HUES64 (cell line): Measurements from ENCODE around the gene IRX4. TPM values are rescaled to one million over a fixed set of nuclear protein-coding genes. Genes with fewer than 3 reads are reported as not detected.

Source experiments
- H3K27ac ChIP-seq: 2 replicates; pipeline ENCODE4 v1.7.0; 2013; ENCODE audit warnings: low read depth, low read length, inconsistent platforms
- H3K27me3 ChIP-seq: 2 replicates; pipeline ENCODE4 v1.6.1; 2013; ENCODE audit warnings: mild to moderate bottlenecking, low read length; ENCODE audit not compliant: insufficient read depth
- H3K36me3 ChIP-seq: 2 replicates; pipeline ENCODE4 v1.6.1; 2013; ENCODE audit warnings: mild to moderate bottlenecking, low read length; ENCODE audit not compliant: insufficient read depth
- H3K4me1 ChIP-seq: 2 replicates; pipeline ENCODE4 v1.6.1; 2013; ENCODE audit warnings: mild to moderate bottlenecking, low read length, moderate library complexity; ENCODE audit not compliant: insufficient read depth
- H3K4me3 ChIP-seq: 2 replicates; pipeline ENCODE4 v1.5.1; 2013; ENCODE audit warnings: mild to moderate bottlenecking, low read length, moderate library complexity
- H3K9ac ChIP-seq: 2 replicates; pipeline ENCODE4 v1.6.1; 2013; ENCODE audit warnings: mild to moderate bottlenecking, low read depth, low read length
- H3K9me3 ChIP-seq: 2 replicates; pipeline ENCODE4 v1.6.1; 2013; ENCODE audit warnings: low read depth, low read length; ENCODE audit not compliant: insufficient read depth
- WGBS: fragments of 150-250, 120-280 bp; methylation state at CpG from one replicate; pipeline ENCODE4 v1.1.7; 2013; ENCODE audit warnings: missing lambda C conversion rate; 5-methylcytosine and 5-hydroxymethylcytosine counted together
- polyA plus RNA-seq, 2 experiments: library from polyadenylated mRNA; stranded (reverse); fragments of 50-300 nt; gene quantifications; one replicate each; pipeline ENCODE4 v1.2.3, GENCODE V29; 2013

The IRX4 gene
- 0.75 TPM for polyA plus RNA-seq (2013, experiment 1 of 2)
- 0.32 TPM for polyA plus RNA-seq (2013, experiment 2 of 2)

- H3K36me3 ChIP-seq: no peaks in the 10 kb centered on the region
- H3K4me1 ChIP-seq: peaks cover 11% of the 10 kb centered on the region; the same call in 1 of the 2 replicates
- H3K4me3 ChIP-seq: peak within 1 kb of the TSS; percentile 52
- under 1% methylated on average over 79 of the region's 83 CpGs for WGBS
- H3K27me3 ChIP-seq: peaks cover 100% of the 10 kb centered on the region
- H3K27ac ChIP-seq: no peak within 1 kb of the TSS
- no peaks in the 10 kb centered on the region for H3K9me3 ChIP-seq
- peak within 1 kb of the TSS; percentile 7; the same call in 1 of the 2 replicates for H3K9ac ChIP-seq
Measured at GRCh38 chr5:1882337-1883119, at the start of gene IRX4. Gene IRX4 (minus strand): TSS chr5:1882925. CDS start chr5:1882647, 278 bp downstream.

- Histone ChIP-seq H3K9ac (peak overlapping the region; percentile 55), H3K27me3 (peaks cover 36% of the 10 kb centered on the region), H3K36me3 (no peaks in the 10 kb centered on the region), H3K4me3 (peak overlapping the region; percentile 62), H3K27ac (no peak overlapping the region), H3K4me1 (peaks cover 5% of the 10 kb centered on the region), H3K9me3 (no peaks in the 10 kb centered on the region)
- WGBS: 11% methylated on average over 27 of the region's 27 CpGs
Measured at GRCh38 chr5:1931604-1932231, 49.0 kb upstream of the IRX4 start.

- WGBS: under 1% methylated on average over 66 of the region's 66 CpGs
- Histone ChIP-seq H3K27me3 (peaks cover 36% of the 10 kb centered on the region), H3K36me3 (no peaks in the 10 kb centered on the region), H3K4me1 (peaks cover 5% of the 10 kb centered on the region), H3K9ac (peak overlapping the region; percentile 55), H3K27ac (no peak overlapping the region), H3K9me3 (no peaks in the 10 kb centered on the region), H3K4me3 (peak overlapping the region; percentile 62)
Measured at GRCh38 chr5:1930880-1931603, 48.3 kb upstream of the IRX4 start.

GRCh38 chr5:1930501-1930879 is 47.8 kb upstream of the IRX4 start:
- peaks cover 5% of the 10 kb centered on the region for H3K4me1 ChIP-seq
- H3K9ac ChIP-seq: no peak overlapping the region
- H3K4me3 ChIP-seq: peak overlapping the region; percentile 62
- 13% methylated on average over 27 of the region's 27 CpGs for WGBS
- H3K27me3 ChIP-seq: peaks cover 36% of the 10 kb centered on the region
- H3K27ac ChIP-seq: no peak overlapping the region
- H3K36me3 ChIP-seq: no peaks in the 10 kb centered on the region
- H3K9me3 ChIP-seq: no peaks in the 10 kb centered on the region

- Histone ChIP-seq H3K27ac (no peak overlapping the region), H3K27me3 (peaks cover 36% of the 10 kb centered on the region), H3K36me3 (no peaks in the 10 kb centered on the region), H3K9me3 (no peaks in the 10 kb centered on the region), H3K9ac (no peak overlapping the region), H3K4me1 (peaks cover 5% of the 10 kb centered on the region), H3K4me3 (no peak overlapping the region)
- 92% methylated on average over 9 of the region's 9 CpGs for WGBS
Measured at GRCh38 chr5:1929108-1929991, 46.6 kb upstream of the IRX4 start.

- H3K36me3 ChIP-seq: no peaks in the 10 kb centered on the region
- H3K4me1 ChIP-seq: peaks cover under 1% of the 10 kb centered on the region
- H3K4me3 ChIP-seq: no peak overlapping the region
- no peaks in the 10 kb centered on the region for H3K9me3 ChIP-seq
- WGBS: 90% methylated on average over 29 of the region's 30 CpGs
- peaks cover 18% of the 10 kb centered on the region for H3K27me3 ChIP-seq
- H3K9ac ChIP-seq: no peak overlapping the region
- no peak overlapping the region for H3K27ac ChIP-seq
Measured at GRCh38 chr5:1926471-1927341, 44.0 kb upstream of the IRX4 start.

- Histone ChIP-seq H3K27me3 (peaks cover 12% of the 10 kb centered on the region), H3K4me3 (no peak overlapping the region), H3K27ac (no peak overlapping the region), H3K36me3 (no peaks in the 10 kb centered on the region), H3K9ac (no peak overlapping the region), H3K4me1 (no peaks in the 10 kb centered on the region), H3K9me3 (no peaks in the 10 kb centered on the region)
- 98% methylated on average over 2 of the region's 5 CpGs for WGBS
Measured at GRCh38 chr5:1926071-1926440, 43.3 kb upstream of the IRX4 start.

- H3K4me3 ChIP-seq: no peak overlapping the region
- no peaks in the 10 kb centered on the region for H3K4me1 ChIP-seq
- H3K27me3 ChIP-seq: peaks cover 5% of the 10 kb centered on the region
- WGBS: 87% methylated on average over 25 of the region's 25 CpGs
- no peak overlapping the region for H3K9ac ChIP-seq
- no peaks in the 10 kb centered on the region for H3K36me3 ChIP-seq
- no peak overlapping the region for H3K27ac ChIP-seq
- H3K9me3 ChIP-seq: no peaks in the 10 kb centered on the region
Measured at GRCh38 chr5:1925111-1926070, 42.7 kb upstream of the IRX4 start.

GRCh38 chr5:1923766-1924165 is 41.0 kb upstream of the IRX4 start:
- WGBS: 88% methylated on average over 16 of the region's 16 CpGs
- Histone ChIP-seq H3K27ac (no peak overlapping the region), H3K27me3 (no peaks in the 10 kb centered on the region), H3K36me3 (no peaks in the 10 kb centered on the region), H3K9me3 (no peaks in the 10 kb centered on the region), H3K4me1 (no peaks in the 10 kb centered on the region), H3K9ac (no peak overlapping the region), H3K4me3 (no peak overlapping the region)
